T-helper 17 cell (primary cell): ENCODE results near the gene CFAP100. TPM values are rescaled to one million over a fixed set of nuclear protein-coding genes. Genes with fewer than 3 reads are reported as not detected.

Experiments
- ATAC-seq: fragments of 150-1000 bp; cut with Tn5 transposase; 2 replicates; pipeline ENCODE4 v1.10.0; 2021; ENCODE audit warnings: mild to moderate bottlenecking, moderate library complexity
- DNase-seq, 3 donors: peaks; one replicate each; pipeline versions ENCODE4 v3.0.0 to v3.0.0-alpha.2; 2020 to 2021
- H3K9me3 ChIP-seq: one replicate; pipeline ENCODE4 v1.7.0; 2013; ENCODE audit warnings: low read length, mild to moderate bottlenecking; ENCODE audit not compliant: control insufficient read depth, poor library complexity, severe bottlenecking
- H3K27ac Mint-ChIP-seq: one replicate; pipeline ENCODE4 v1.8.0; 2022; ENCODE audit warnings: mild to moderate bottlenecking, moderate library complexity, mixed read lengths
- H3K27me3 Mint-ChIP-seq: one replicate; pipeline ENCODE4 v1.8.0; 2022; ENCODE audit warnings: mixed read lengths
- H3K36me3 Mint-ChIP-seq: one replicate; pipeline ENCODE4 v1.8.0; 2022; ENCODE audit warnings: low read depth, mixed read lengths
- H3K4me1 Mint-ChIP-seq: one replicate; pipeline ENCODE4 v1.8.0; 2022; ENCODE audit warnings: mild to moderate bottlenecking, mixed read lengths
- H3K4me3 Mint-ChIP-seq: one replicate; pipeline ENCODE4 v1.8.0; 2022; ENCODE audit warnings: mild to moderate bottlenecking, moderate library complexity, mixed read lengths
- total RNA-seq, 4 donors: library from RNA in 2 of 4; stranded (reverse) in 2 of 4; gene quantifications; one replicate each; pipeline ENCODE4 v1.2.3 and lab custom pipeline; 2022 to 2026

CFAP100 gene
- total RNA-seq, 2 donors from 2014 or later, result not detected

DNA sequence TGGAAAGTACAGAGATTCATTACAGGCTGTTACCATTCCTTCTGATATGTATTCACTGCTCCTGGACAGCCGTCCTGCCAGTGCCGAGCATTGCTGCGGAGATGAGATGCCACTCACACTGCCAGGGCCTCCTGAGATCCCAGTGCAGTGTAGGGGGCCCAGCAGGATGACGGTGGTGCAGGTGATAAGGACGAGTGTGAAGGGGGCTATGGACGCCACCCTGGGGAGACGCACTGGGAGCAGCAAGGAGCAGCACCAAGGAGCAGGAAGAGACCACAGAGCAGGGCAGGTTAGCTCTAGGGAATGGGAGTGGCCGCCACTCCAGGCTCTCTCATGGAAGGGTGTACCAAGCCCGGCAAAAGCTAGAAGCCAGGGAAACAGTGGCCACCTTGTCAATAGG lies 33.5 kb upstream of the CFAP100 start:
- H3K9me3 ChIP-seq, result no peaks in the 10 kb centered on the region
- peaks cover 70% of the 10 kb centered on the region for H3K27me3 Mint-ChIP-seq
- H3K4me3 Mint-ChIP-seq, result no peak overlapping the region
- H3K36me3 Mint-ChIP-seq, result peaks cover 3% of the 10 kb centered on the region
- no peak overlapping the region for H3K27ac Mint-ChIP-seq
- H3K4me1 Mint-ChIP-seq, result peaks cover 12% of the 10 kb centered on the region
- ATAC-seq, result no peak
- no peak for DNase-seq

DNA sequence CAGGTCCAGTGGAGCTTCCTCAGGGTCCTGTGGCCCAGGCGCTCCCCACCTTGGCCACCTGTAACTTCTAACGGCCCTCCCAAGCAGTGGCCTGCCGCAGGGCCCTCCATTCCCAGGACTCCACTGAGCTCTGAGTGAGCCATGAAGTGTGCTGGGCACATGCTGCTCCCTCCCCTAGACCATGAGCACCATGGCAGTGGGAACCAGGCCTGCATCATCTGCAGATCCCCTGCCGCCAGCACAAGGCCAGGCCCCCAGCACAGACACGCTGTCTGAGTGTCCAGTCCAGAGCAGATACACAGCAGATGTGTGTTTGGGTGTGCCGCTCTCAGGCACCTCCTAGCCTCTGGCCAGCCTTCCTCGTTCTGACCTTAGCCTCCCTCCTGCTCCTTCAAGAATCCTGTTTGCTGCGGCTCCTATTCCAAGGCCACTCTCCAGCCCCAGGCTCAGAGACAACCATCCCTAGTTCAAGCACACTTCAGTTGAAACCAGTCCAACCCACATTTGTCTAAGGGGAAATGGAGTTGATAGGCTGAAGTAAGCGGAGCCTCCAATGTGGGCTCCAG lies 30.5 kb upstream of the CFAP100 start:
- H3K9me3 ChIP-seq, result no peaks in the 10 kb centered on the region
- Mint-ChIP-seq H3K4me3 (no peak overlapping the region), H3K27ac (no peak overlapping the region), H3K36me3 (peaks cover 2% of the 10 kb centered on the region), H3K27me3 (peaks cover 63% of the 10 kb centered on the region), H3K4me1 (peaks cover 7% of the 10 kb centered on the region)
- ATAC-seq (no peak), DNase-seq (no peak)

DNA sequence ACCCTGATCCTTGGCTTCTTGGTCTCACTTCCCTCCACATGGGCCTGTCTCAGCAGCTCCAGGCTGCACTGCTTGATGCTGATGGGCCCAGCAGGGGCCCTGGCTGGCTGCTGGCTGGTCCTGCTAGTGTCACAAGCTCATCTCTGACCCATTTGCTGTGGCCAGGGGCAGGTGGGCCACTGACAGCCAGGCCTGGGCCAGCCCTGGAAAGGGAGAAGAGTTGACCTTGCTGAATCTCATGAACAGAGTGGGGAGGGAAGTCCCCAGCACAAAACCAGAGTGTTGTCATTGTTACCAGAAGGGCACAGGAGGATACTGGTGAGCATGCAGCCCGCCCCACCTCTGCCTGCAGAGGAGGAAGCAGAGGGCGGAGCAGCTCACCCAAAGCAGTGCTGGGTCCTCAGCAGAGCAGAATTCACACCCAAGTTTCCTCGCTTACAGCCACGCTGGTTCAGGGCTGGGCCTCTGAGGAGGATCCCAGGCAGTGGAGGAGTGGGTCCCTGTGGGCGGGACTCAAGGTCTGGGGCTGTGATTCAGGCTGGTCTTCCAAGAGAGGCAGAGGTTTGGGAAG lies 29.9 kb upstream of the CFAP100 start:
- peaks cover 7% of the 10 kb centered on the region for H3K4me1 Mint-ChIP-seq
- peaks cover 57% of the 10 kb centered on the region for H3K27me3 Mint-ChIP-seq
- H3K4me3 Mint-ChIP-seq, result no peak overlapping the region
- no peaks in the 10 kb centered on the region for H3K9me3 ChIP-seq
- DNase-seq (no peak), ATAC-seq (no peak)
- peaks cover 2% of the 10 kb centered on the region for H3K36me3 Mint-ChIP-seq
- H3K27ac Mint-ChIP-seq, result no peak overlapping the region

DNA sequence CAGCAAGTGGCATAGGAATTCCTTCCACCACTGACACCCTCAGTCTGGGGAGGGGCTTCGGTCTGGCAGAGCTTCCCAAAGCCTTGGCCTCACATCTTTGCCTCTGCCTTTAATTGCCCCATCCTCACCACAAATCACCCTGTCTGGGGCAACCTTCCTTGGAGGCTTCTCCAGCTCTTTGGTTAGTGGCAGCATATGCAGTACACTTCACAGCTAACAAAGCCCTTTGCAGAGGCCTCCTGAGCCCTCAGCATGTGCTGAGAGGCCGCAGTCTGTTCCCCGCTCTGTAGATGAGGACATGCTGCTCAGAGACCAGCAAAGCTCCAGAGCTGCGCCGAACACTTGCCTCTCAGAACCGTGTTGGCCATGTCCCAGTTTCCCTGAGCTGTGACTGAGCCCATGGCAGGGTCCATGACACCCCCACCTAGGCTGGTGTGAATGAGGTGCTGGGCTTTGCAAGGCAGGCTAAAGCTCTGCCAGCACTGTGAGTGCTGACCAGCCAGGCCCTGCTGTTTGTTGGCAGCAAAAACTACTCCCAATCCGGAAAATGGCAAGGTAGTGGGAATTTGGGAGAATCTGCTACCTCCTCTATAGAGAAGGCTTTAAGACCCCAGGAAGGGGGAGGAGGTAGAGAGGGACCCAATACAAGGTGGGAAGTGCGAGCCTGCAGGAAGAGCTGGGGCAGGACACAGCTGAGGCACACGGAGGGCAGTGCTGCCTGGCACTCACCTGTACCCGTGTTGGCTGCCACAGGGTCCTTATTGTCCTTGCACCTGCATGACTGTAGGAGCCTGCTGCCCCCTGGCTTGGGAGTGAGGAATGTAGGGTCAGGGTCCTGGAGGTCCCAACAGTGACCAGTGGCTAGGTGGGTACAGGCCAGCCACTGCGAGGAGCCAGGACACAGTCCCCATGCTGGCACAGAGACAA lies 29.1 kb upstream of the CFAP100 start:
- Mint-ChIP-seq H3K36me3 (peaks cover 2% of the 10 kb centered on the region), H3K4me3 (no peak overlapping the region), H3K27ac (no peak overlapping the region)

DNA sequence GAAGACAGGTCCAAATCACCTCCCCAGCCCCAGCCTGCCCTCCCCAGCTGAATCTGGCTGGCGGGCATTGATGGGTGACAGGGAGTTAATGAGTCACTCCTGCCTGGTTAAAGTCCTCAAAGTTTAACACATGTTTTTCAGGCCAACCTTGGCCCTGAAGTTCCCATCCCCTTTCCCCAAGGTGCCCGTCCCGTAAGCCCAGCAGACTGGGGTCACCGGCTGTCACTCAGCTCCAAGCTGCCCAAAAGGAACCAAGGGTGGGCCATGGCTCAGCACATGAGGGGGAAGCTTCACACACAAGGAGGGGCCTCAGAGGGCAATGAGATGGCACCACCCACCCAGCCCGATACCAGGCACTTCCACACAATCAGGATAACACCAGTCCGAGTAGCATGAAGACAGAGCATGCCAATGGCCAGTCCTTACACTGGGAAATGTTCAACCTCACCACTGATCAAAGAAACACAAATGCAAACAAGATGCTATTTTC lies 27.3 kb upstream of the CFAP100 start:
- no peak overlapping the region for H3K4me3 Mint-ChIP-seq
- H3K9me3 ChIP-seq, result no peaks in the 10 kb centered on the region
- DNase-seq (no peak), ATAC-seq (no peak)
- peaks cover 2% of the 10 kb centered on the region for H3K36me3 Mint-ChIP-seq
- H3K27ac Mint-ChIP-seq, result no peak overlapping the region
- peaks cover 7% of the 10 kb centered on the region for H3K4me1 Mint-ChIP-seq
- H3K27me3 Mint-ChIP-seq, result peaks cover 52% of the 10 kb centered on the region

More for the DNA sequence above, 29.1 kb upstream of the CFAP100 start:
- ATAC-seq (no peak), DNase-seq (no peak)
- Mint-ChIP-seq H3K27me3 (peaks cover 49% of the 10 kb centered on the region), H3K4me1 (peaks cover 7% of the 10 kb centered on the region)
- no peaks in the 10 kb centered on the region for H3K9me3 ChIP-seq

DNA sequence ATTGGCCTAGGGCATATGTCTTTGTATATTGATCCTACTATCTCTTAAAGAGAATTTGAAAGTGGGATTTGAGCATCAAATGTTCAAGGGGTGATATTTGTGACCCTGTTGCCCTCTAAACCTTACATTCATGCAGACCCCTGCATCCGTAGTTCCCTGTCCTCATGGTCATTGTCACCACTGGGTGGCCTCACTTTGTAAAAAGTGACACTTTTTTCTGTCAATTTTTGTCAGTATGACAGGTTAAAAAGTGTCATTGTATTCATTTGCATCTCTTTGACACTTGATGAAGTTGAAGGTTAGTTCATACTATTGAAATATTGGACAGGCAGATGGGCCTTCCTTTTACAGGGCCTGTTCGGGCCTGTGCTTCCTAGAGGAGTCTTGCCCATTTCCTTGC lies 25.2 kb upstream of the CFAP100 start:
- no peak overlapping the region for H3K27ac Mint-ChIP-seq
- DNase-seq, result no peak
- H3K9me3 ChIP-seq, result no peaks in the 10 kb centered on the region
- no peak overlapping the region for H3K4me3 Mint-ChIP-seq
- peaks cover 2% of the 10 kb centered on the region for H3K4me1 Mint-ChIP-seq
- peaks cover 50% of the 10 kb centered on the region for H3K27me3 Mint-ChIP-seq
- ATAC-seq, result no peak
- H3K36me3 Mint-ChIP-seq, result no peaks in the 10 kb centered on the region

DNA sequence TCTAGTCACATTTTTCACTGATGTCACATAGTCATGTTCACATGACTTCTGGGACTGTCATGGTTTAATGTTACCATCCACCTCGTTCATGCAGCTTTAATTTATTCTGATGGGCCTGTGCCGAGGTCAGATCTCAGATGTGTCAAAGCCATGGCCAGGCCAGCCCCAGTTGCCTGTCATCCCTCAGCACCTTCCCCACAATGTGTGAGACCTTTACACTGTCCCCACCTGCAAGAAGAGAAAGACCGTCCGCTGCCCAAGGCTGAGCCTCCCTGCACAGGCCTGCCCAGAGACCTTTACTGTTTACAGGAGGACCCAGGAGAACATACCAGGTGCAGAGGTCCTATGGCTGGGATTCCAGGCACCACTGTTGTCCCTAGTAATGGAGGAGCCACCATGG lies 24.7 kb upstream of the CFAP100 start:
- no peak for DNase-seq

DNA sequence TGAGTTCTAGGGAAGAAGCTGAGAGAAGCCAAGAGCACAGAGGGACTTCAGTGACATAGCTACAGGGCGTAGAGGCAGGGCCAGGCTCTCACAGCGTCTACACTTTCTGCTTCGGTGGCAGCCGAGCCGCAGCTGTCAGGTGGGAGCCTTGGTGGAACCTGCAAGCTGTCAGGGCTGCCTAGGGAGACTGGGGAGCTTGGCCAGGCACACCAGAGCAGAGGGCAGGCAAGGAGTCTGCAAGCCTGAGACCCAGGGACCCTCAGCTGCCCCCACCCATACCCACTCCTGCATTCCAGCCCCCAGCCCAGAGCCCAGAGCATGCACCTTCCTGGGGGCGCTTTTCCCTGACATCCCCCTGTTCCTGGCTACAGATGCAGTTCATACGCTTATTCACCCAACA lies 24.1 kb upstream of the CFAP100 start:
- H3K4me1 Mint-ChIP-seq, result no peaks in the 10 kb centered on the region
- peaks cover 49% of the 10 kb centered on the region for H3K27me3 Mint-ChIP-seq
- DNase-seq (no peak), ATAC-seq (no peak)
- no peaks in the 10 kb centered on the region for H3K9me3 ChIP-seq
- no peak overlapping the region for H3K4me3 Mint-ChIP-seq
- H3K27ac Mint-ChIP-seq, result no peak overlapping the region
- H3K36me3 Mint-ChIP-seq, result no peaks in the 10 kb centered on the region

More for the DNA sequence above, 24.7 kb upstream of the CFAP100 start:
- Mint-ChIP-seq H3K36me3 (no peaks in the 10 kb centered on the region), H3K4me3 (no peak overlapping the region), H3K27me3 (peaks cover 47% of the 10 kb centered on the region), H3K4me1 (no peaks in the 10 kb centered on the region), H3K27ac (no peak overlapping the region)
- ATAC-seq, result no peak
- no peaks in the 10 kb centered on the region for H3K9me3 ChIP-seq

DNA sequence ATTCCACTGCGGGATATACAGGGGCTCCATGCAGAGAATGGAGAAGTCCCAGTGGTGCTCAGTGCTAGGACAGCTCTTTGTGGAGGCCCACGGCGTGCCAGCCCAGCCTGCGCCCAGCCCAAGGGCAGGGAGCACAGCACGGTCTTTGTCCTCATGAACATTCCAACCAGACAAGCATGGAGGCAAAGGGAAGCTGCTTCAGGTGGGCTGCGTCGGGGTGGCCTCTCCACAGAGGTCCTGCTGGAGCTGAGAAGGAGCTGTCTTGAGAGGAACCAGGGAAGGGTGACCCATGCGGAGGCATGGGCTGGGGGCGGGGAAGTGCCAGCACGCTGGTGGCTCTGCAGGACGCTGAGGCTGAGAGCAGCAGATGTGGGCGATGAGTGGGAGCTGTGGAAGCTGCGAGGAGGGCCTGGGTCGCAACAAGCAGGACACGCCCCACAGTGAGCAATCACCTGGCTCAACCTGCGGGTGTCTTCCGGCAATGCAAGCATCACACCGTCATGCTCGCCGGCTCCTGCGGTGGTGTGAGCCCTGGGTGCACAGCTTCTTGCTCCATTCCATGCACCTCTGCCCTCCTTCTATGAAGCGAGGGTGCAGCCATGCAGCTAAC lies 23.5 kb upstream of the CFAP100 start:
- no peaks in the 10 kb centered on the region for H3K9me3 ChIP-seq
- no peaks in the 10 kb centered on the region for H3K36me3 Mint-ChIP-seq
- H3K27ac Mint-ChIP-seq, result no peak overlapping the region
- no peak for DNase-seq
- H3K27me3 Mint-ChIP-seq, result peaks cover 47% of the 10 kb centered on the region
- ATAC-seq, result no peak
- H3K4me1 Mint-ChIP-seq, result no peaks in the 10 kb centered on the region
- no peak overlapping the region for H3K4me3 Mint-ChIP-seq

DNA sequence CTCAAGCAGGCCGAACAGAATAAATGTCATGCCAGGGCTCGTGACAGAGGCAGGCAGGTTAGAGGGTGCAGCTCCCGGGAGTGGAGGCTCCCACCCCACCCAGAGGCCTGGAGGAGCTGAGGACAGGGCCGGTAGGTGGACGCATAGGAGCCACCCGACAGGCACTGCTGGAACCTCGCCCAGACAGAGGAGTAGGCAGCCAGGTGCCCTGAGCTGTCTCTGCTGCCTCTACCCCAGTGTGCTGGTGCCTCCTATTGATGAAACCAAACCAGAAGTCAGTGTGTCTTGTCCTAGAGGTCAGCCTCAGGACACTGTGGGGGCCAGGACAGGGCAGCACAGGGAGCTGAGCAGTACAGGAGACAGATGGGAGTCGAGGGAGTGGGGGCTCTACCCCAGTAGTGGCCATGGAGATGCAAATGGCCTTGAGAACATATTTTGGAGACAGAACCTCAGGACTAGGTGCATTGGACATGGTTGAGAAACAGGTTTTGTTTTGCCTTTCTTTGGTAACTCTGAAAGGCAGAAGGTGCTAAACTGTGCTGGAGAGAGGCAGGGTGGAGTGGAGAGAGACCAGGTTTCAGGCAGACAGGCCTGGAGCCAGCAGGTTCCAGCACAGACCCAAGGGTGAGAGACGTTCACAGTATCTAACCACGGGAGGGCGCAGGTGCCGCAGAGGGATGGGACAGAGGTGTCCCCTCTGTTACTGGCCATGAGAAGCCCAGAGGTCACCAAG lies 22.1 kb upstream of the CFAP100 start:
- no peak overlapping the region for H3K27ac Mint-ChIP-seq
- no peak overlapping the region for H3K4me3 Mint-ChIP-seq
- no peaks in the 10 kb centered on the region for H3K9me3 ChIP-seq
- no peaks in the 10 kb centered on the region for H3K36me3 Mint-ChIP-seq
- peaks cover 40% of the 10 kb centered on the region for H3K27me3 Mint-ChIP-seq
- DNase-seq (no peak), ATAC-seq (no peak)
- peaks cover 2% of the 10 kb centered on the region for H3K4me1 Mint-ChIP-seq

DNA sequence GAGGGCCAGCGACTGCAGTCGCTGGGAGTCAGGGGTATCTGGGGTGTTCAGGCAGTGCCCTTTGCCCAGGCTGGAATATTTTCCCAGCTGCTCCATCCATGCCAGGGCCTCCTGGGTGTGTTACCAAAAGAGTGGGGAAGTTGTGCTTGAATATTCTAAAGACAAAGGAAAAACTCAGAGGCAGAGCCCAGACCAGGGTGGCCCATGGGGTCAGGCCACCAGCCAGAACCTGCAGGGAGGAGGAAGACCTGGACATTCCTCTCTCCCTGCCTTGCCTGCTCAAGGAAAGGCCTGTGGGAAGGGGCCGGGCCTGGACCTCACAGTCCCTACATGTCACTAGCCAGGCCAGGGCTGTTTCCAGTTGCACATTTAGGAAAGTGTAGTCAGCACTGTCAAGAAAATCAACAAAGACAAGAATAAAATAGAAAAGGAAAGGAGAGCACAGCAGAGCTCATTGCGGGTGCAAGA lies 21.5 kb upstream of the CFAP100 start:
- DNase-seq (no peak), ATAC-seq (no peak)
- H3K4me3 Mint-ChIP-seq, result no peak overlapping the region
- H3K36me3 Mint-ChIP-seq, result no peaks in the 10 kb centered on the region
- H3K4me1 Mint-ChIP-seq, result peaks cover 2% of the 10 kb centered on the region
- H3K27me3 Mint-ChIP-seq, result peaks cover 42% of the 10 kb centered on the region
- no peak overlapping the region for H3K27ac Mint-ChIP-seq
- H3K9me3 ChIP-seq, result no peaks in the 10 kb centered on the region

DNA sequence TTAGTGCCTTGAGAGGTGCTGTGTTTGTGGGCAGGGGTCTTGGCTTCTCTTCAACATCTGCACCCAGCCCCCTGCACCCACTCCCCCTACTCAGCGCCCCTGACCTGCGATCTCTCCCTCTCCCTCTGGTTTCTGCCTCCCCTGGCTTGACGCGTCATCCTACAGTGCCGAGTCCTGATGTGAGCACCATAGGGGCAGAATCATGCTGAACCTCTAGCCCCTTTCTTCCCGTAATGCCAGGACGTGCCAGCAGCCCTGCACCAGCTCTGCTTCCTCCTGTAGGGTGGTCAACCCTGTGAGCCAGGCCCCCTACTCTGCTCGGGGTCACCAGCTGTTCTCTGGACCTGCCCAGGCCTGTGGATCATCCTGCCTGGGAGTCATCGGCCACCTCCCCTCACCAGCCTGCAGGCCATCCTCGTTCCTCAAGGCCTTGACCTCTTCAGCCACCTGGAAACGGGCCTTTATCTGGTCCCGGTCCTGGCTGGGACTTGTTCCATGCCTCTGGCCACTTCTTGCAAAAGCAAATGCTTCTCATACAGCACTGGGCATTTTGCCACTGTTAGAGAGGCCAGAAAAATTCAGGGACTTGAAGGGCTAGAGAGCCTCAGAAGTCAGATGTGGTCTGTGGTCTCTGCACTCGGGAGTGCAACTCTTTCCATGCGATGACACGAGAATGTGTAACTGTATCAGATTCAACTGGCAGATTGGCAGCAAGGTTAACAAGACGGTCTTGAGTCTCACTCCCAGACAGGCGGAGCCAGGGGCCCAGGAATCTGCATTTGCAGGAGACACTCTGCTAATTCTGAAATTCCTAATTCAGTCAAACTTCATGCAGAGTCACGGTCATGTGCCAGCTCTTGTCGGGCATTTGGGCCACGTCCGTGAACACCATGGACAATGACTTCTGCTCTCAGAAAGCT lies 20.8 kb upstream of the CFAP100 start:
- no peak for ATAC-seq
- peaks cover 2% of the 10 kb centered on the region for H3K4me1 Mint-ChIP-seq
- no peaks in the 10 kb centered on the region for H3K9me3 ChIP-seq

More for the DNA sequence above, 20.8 kb upstream of the CFAP100 start:
- Mint-ChIP-seq H3K27me3 (peaks cover 42% of the 10 kb centered on the region), H3K4me3 (no peak overlapping the region), H3K36me3 (no peaks in the 10 kb centered on the region), H3K27ac (no peak overlapping the region)
- DNase-seq, result no peak
